ENCODE measurements around the gene CD274.

Gene CD274

DNA sequence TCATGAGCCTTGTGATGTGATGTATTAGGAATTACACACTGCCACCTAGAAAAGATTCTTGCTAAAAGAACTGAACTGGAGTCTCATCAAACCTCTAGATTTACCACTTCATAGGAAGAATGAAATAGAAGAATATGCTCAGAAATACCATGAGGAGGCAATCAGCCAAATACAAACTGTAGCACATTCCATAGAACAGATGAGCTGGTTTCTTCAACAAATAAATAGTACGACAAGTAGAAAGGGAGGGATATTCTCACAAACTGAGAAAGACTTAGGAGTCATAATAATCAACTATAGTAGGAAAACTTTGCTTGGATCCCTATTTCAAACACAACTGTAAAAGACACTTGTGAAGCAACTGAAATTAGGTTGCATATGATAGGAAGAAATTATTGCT lies 28.1 kb upstream of the CD274 start:
- TF ChIP-seq, protein P1, sequence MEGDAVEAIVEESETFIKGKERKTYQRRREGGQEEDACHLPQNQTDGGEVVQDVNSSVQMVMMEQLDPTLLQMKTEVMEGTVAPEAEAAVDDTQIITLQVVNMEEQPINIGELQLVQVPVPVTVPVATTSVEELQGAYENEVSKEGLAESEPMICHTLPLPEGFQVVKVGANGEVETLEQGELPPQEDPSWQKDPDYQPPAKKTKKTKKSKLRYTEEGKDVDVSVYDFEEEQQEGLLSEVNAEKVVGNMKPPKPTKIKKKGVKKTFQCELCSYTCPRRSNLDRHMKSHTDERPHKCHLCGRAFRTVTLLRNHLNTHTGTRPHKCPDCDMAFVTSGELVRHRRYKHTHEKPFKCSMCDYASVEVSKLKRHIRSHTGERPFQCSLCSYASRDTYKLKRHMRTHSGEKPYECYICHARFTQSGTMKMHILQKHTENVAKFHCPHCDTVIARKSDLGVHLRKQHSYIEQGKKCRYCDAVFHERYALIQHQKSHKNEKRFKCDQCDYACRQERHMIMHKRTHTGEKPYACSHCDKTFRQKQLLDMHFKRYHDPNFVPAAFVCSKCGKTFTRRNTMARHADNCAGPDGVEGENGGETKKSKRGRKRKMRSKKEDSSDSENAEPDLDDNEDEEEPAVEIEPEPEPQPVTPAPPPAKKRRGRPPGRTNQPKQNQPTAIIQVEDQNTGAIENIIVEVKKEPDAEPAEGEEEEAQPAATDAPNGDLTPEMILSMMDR (IDR thresholded peaks at IDR 0.05; ENCODE audit: low read depth, low read length): no peak
- no peak overlapping the region for H3K4me3 ChIP-seq (replicated peaks in 1 of 2; ENCODE audit: low read depth in 2 of 2, low read length in 2 of 2)
- DNase-seq (ENCODE audit: low read depth in 2 of 2): no peak

- TF ChIP-seq, protein P1 (IDR thresholded peaks at IDR 0.05; ENCODE audit: low read depth, low read length): peak; percentile 38
- H3K4me3 ChIP-seq (replicated peaks in 1 of 2; ENCODE audit: low read depth in 2 of 2, low read length in 2 of 2): no peak overlapping the region
- DNase-seq (ENCODE audit: low read depth in 2 of 2): peak; percentile 46 to 54
Observed at GRCh38 chr9:5425006-5425628, 25.2 kb upstream of the CD274 start.

DNA sequence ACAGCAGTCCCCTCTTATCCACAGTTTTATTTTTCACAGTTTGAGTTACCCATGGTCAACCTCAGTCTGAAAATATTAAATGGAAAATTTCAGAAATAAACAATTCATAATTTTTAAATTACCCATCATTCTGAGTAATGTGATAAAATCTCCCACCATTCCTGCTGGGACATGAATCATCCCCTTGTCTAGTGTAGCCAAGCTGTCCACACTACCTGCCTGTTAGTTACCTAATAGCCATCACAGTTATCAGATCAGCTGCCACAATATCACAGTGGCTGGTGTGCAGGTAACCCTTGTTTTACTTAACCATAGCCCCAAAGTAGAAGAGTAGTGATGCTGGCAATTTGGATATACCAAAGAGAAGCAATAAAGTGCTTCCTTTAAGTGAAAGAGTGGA lies 23.3 kb upstream of the CD274 start:
- no peak overlapping the region for H3K4me3 ChIP-seq (replicated peaks in 1 of 2; ENCODE audit: low read depth in 2 of 2, low read length in 2 of 2)
- TF ChIP-seq, protein P1 (IDR thresholded peaks at IDR 0.05; ENCODE audit: low read depth, low read length): no peak
- DNase-seq (ENCODE audit: low read depth in 2 of 2): no peak

- DNase-seq (ENCODE audit: low read depth in 2 of 2): no peak
- no peak overlapping the region for H3K4me3 ChIP-seq (replicated peaks in 1 of 2; ENCODE audit: low read depth in 2 of 2, low read length in 2 of 2)
- TF ChIP-seq, protein P1 (IDR thresholded peaks at IDR 0.05; ENCODE audit: low read depth, low read length): no peak
Observed at GRCh38 chr9:5428172-5428571, 22.2 kb upstream of the CD274 start.

- H3K4me3 ChIP-seq (replicated peaks in 1 of 2; ENCODE audit: low read depth in 2 of 2, low read length in 2 of 2): no peak overlapping the region
- TF ChIP-seq, protein P1 (IDR thresholded peaks at IDR 0.05; ENCODE audit: low read depth, low read length): no peak
- DNase-seq (ENCODE audit: low read depth in 2 of 2): no peak
Observed at GRCh38 chr9:5428794-5429528, 21.4 kb upstream of the CD274 start.

GRCh38 chr9:5429873-5430564 lies 20.3 kb upstream of the CD274 start:
- DNase-seq (ENCODE audit: low read depth in 2 of 2): no peak
- TF ChIP-seq, protein P1 (IDR thresholded peaks at IDR 0.05; ENCODE audit: low read depth, low read length): no peak
- H3K4me3 ChIP-seq (replicated peaks in 1 of 2; ENCODE audit: low read depth in 2 of 2, low read length in 2 of 2): no peak overlapping the region
